Caco-2 (cell line): ENCODE measurements around the gene ABI3BP. TPM values are rescaled to one million over a fixed set of nuclear protein-coding genes. Genes with fewer than 3 reads are reported as not detected.

ENCODE experiments used
- BruUV-seq: library from RNA; stranded (reverse); fragments of 400-500 nt; replicated peaks from 2 replicates; lab custom pipeline; 2021; lab: Mats Ljungman, UMichigan
- CTCF ChIA-PET: fragments of 300-600 bp; sonication (Branson Sonifier 250); formaldehyde crosslinking; loops from one replicate; lab custom pipeline; 2022; ENCODE audit warnings: antibody characterized with exemption; lab: Charles Lee
- POLR2A ChIA-PET: fragments of 300-600 bp; sonication (Branson Sonifier 250); formaldehyde crosslinking; loops from one replicate; lab custom pipeline; 2022; ENCODE audit warnings: antibody characterized with exemption; lab: Charles Lee
- DNase-seq, 2 experiments: peaks; one replicate each; pipeline versions ENCODE4 v3.0.0 to v3.0.0-alpha.2; 2020 to 2022
- H3K27me3 ChIP-seq: replicated peaks from 2 replicates; pipeline ENCODE4 v1.6.0; 2011; ENCODE audit warnings: low read length; ENCODE audit not compliant: control insufficient read depth, insufficient read depth
- H3K36me3 ChIP-seq: 2 replicates; pipeline ENCODE4 v1.5.1; 2011; ENCODE audit warnings: low read length; ENCODE audit not compliant: control insufficient read depth, insufficient read depth
- H3K4me1 ChIP-seq: fragments of 250-450 bp; sonication (Bioruptor Pico); 2 replicates; pipeline ENCODE4 v1.5.1; 2020; ENCODE audit warnings: mild to moderate bottlenecking
- H3K4me3 ChIP-seq: 2 replicates; pipeline ENCODE4 v1.5.1; 2011; ENCODE audit warnings: low read depth, mild to moderate bottlenecking, control low read depth, low read length
- H3K9me3 ChIP-seq: fragments of 250-450 bp; sonication (Bioruptor Pico); 2 replicates; pipeline ENCODE4 v1.5.1; 2020; ENCODE audit warnings: mild to moderate bottlenecking, moderate library complexity
- H3K27ac Mint-ChIP-seq: one replicate; pipeline ENCODE4 v1.8.0; 2022; ENCODE audit warnings: mixed read lengths; ENCODE audit not compliant: unreplicated experiment
- H3K27me3 Mint-ChIP-seq: one replicate; pipeline ENCODE4 v1.8.0; 2022; ENCODE audit warnings: mixed read lengths; ENCODE audit not compliant: insufficient read depth, unreplicated experiment
- H3K36me3 Mint-ChIP-seq: one replicate; pipeline ENCODE4 v1.8.0; 2022; ENCODE audit warnings: mild to moderate bottlenecking, mixed read lengths; ENCODE audit not compliant: insufficient read depth, unreplicated experiment
- H3K4me1 Mint-ChIP-seq: one replicate; pipeline ENCODE4 v1.8.0; 2022; ENCODE audit warnings: low read depth, mixed read lengths; ENCODE audit not compliant: unreplicated experiment
- H3K4me3 Mint-ChIP-seq: one replicate; pipeline ENCODE4 v1.8.0; 2022; ENCODE audit warnings: mild to moderate bottlenecking, moderate library complexity, mixed read lengths; ENCODE audit not compliant: unreplicated experiment
- H3K9me3 Mint-ChIP-seq: one replicate; pipeline ENCODE4 v1.8.0; 2022; ENCODE audit warnings: mixed read lengths; ENCODE audit not compliant: unreplicated experiment
- CTCF ChIP-seq, 2 experiments: fragments of 200-600 bp in 1 of 2; IDR thresholded peaks; 1 replicate in 1 of 2; 2 replicates in 1 of 2; pipeline versions ENCODE4 v1.5.1 to v1.8.0; 2011 to 2022; ENCODE audit warnings: antibody characterized with exemption in 1 of 2, control low read depth in 1 of 2, inconsistent platforms in 1 of 2, low read depth in 1 of 2, low read length in 1 of 2, mild to moderate bottlenecking in 1 of 2, moderate library complexity in 1 of 2; ENCODE audit not compliant: insufficient read depth in 1 of 2, severe bottlenecking in 1 of 2, unreplicated experiment in 1 of 2
- intact Hi-C: fragments of 100-400 bp; cut with micrococcal nuclease; formaldehyde crosslinking; loops from one replicate; pipeline ENCODE4 v1.10.0; 2022; ENCODE audit not compliant: unreplicated experiment
- total RNA-seq: library from RNA; stranded (reverse); gene quantifications from 2 replicates; pipeline ENCODE4 v1.2.3, GENCODE V29; 2022

ABI3BP gene
- total RNA-seq, 1 experiment from 2014 or later: not detected

GRCh38 chr3:100972867-100973266 is 20.4 kb downstream of the ABI3BP start:
- Mint-ChIP-seq H3K9me3 (no peaks in the 10 kb centered on the region), H3K27me3 (no peaks in the 10 kb centered on the region), H3K4me3 (no peak overlapping the region), H3K27ac (no peak overlapping the region), H3K36me3 (no peaks in the 10 kb centered on the region), H3K4me1 (no peaks in the 10 kb centered on the region)
- ChIA-PET CTCF (no interaction called here), POLR2A (no interaction called here)
- intact Hi-C loops: no loop called here
- H3K4me3 ChIP-seq: no peak overlapping the region
- H3K36me3 ChIP-seq: no peaks in the 10 kb centered on the region
- no peaks in the 10 kb centered on the region for H3K9me3 ChIP-seq
- no peaks in the 10 kb centered on the region for H3K27me3 ChIP-seq
- BruUV-seq: no TSS peak
- TF ChIP-seq CTCF (IDR thresholded peaks at IDR 0.05; ENCODE audit: insufficient read depth in 1 of 2, low read depth in 1 of 2, low read length in 1 of 2, severe bottlenecking in 1 of 2, unreplicated experiment in 1 of 2): no peak
- DNase-seq: no peak
- no peaks in the 10 kb centered on the region for H3K4me1 ChIP-seq

GRCh38 chr3:100972301-100972844 is 20.8 kb downstream of the ABI3BP start:
- H3K9me3 Mint-ChIP-seq: no peaks in the 10 kb centered on the region
- no peak overlapping the region for H3K27ac Mint-ChIP-seq
- CTCF ChIA-PET: no interaction called here

GRCh38 chr3:100971798-100972197 is 21.4 kb downstream of the ABI3BP start:
- no peaks in the 10 kb centered on the region for H3K36me3 ChIP-seq
- no peak overlapping the region for H3K4me3 ChIP-seq
- Mint-ChIP-seq H3K4me1 (no peaks in the 10 kb centered on the region), H3K9me3 (no peaks in the 10 kb centered on the region), H3K36me3 (no peaks in the 10 kb centered on the region), H3K4me3 (no peak overlapping the region), H3K27me3 (no peaks in the 10 kb centered on the region), H3K27ac (no peak overlapping the region)
- ChIA-PET CTCF (no interaction called here), POLR2A (no interaction called here)
- intact Hi-C loops: no loop called here
- no peaks in the 10 kb centered on the region for H3K4me1 ChIP-seq
- DNase-seq: no peak
- H3K27me3 ChIP-seq: no peaks in the 10 kb centered on the region
- BruUV-seq: no TSS peak
- no peaks in the 10 kb centered on the region for H3K9me3 ChIP-seq
- no peak for TF ChIP-seq CTCF (IDR thresholded peaks at IDR 0.05; ENCODE audit: insufficient read depth in 1 of 2, low read depth in 1 of 2, low read length in 1 of 2, severe bottlenecking in 1 of 2, unreplicated experiment in 1 of 2)

More at GRCh38 chr3:100972301-100972844, 20.8 kb downstream of the ABI3BP start:
- Histone ChIP-seq H3K4me1 (no peaks in the 10 kb centered on the region), H3K9me3 (no peaks in the 10 kb centered on the region), H3K4me3 (no peak overlapping the region), H3K36me3 (no peaks in the 10 kb centered on the region), H3K27me3 (no peaks in the 10 kb centered on the region)
- POLR2A ChIA-PET: no interaction called here
- Mint-ChIP-seq H3K4me1 (no peaks in the 10 kb centered on the region), H3K4me3 (no peak overlapping the region), H3K36me3 (no peaks in the 10 kb centered on the region), H3K27me3 (no peaks in the 10 kb centered on the region)
- no TSS peak for BruUV-seq
- no peak for DNase-seq
- no peak for TF ChIP-seq CTCF (IDR thresholded peaks at IDR 0.05; ENCODE audit: insufficient read depth in 1 of 2, low read depth in 1 of 2, low read length in 1 of 2, severe bottlenecking in 1 of 2, unreplicated experiment in 1 of 2)
- intact Hi-C loops: no loop called here
